H9 (cell line): ENCODE results near the gene CCM2. TPM values are rescaled to one million over a fixed set of nuclear protein-coding genes. Genes with fewer than 3 reads are reported as not detected.

Experiments used
- DNase-seq: peaks from one replicate; pipeline ENCODE4 v3.0.0-alpha.2; 2017
- H2AFZ ChIP-seq: one replicate; pipeline ENCODE4 v1.6.1; 2013; ENCODE audit warnings: mild to moderate bottlenecking, low read length, control low read depth, moderate library complexity
- H2AK5ac ChIP-seq: 2 replicates; pipeline ENCODE4 v1.6.1; 2013; ENCODE audit warnings: low read length, control low read depth, mixed read lengths; ENCODE audit not compliant: insufficient read length
- H2BK120ac ChIP-seq: one replicate; pipeline ENCODE4 v1.6.1; 2013; ENCODE audit warnings: low read depth, mild to moderate bottlenecking, low read length, control low read depth, inconsistent platforms; ENCODE audit not compliant: poor library complexity, severe bottlenecking
- H2BK12ac ChIP-seq: 2 replicates; pipeline ENCODE4 v1.6.1; 2013; ENCODE audit warnings: low read length, control low read depth, mixed read lengths, low read depth; ENCODE audit not compliant: insufficient read length
- H2BK15ac ChIP-seq: 2 replicates; pipeline ENCODE4 v1.6.1; 2013; ENCODE audit warnings: low read depth, low read length, control low read depth
- H2BK20ac ChIP-seq: one replicate; pipeline ENCODE4 v1.6.1; 2013; ENCODE audit warnings: low read depth, mild to moderate bottlenecking, low read length, control low read depth, inconsistent platforms; ENCODE audit not compliant: poor library complexity, severe bottlenecking
- H2BK5ac ChIP-seq: 2 replicates; pipeline ENCODE4 v1.6.1; 2013; ENCODE audit warnings: low read length, control low read depth, mixed read lengths; ENCODE audit not compliant: insufficient read length
- H3K14ac ChIP-seq: 2 replicates; pipeline ENCODE4 v1.6.1; 2013; ENCODE audit warnings: low read length, control low read depth; ENCODE audit not compliant: insufficient read depth
- H3K18ac ChIP-seq: 2 replicates; pipeline ENCODE4 v1.6.1; 2013; ENCODE audit warnings: low read depth, mild to moderate bottlenecking, mixed read lengths, low read length, control low read depth; ENCODE audit not compliant: insufficient read length
- H3K23ac ChIP-seq: 2 replicates; pipeline ENCODE4 v1.6.1; 2013; ENCODE audit warnings: low read length, control low read depth, mixed read lengths, low read depth; ENCODE audit not compliant: insufficient read length
- H3K23me2 ChIP-seq: 2 replicates; pipeline ENCODE4 v1.6.1; 2013; ENCODE audit warnings: low read depth, mild to moderate bottlenecking, mixed read lengths, low read length, control low read depth; ENCODE audit not compliant: insufficient read length, poor library complexity, severe bottlenecking
- H3K27ac ChIP-seq: 2 replicates; pipeline ENCODE4 v1.5.1; 2013; ENCODE audit warnings: low read length, control low read depth, mixed read lengths, low read depth; ENCODE audit not compliant: insufficient read length
- H3K27me3 ChIP-seq: 2 replicates; pipeline ENCODE4 v1.6.1; 2013; ENCODE audit warnings: low read length, control low read depth, inconsistent platforms; ENCODE audit not compliant: insufficient read depth
- H3K4ac ChIP-seq: 2 replicates; pipeline ENCODE4 v1.6.1; 2013; ENCODE audit warnings: low read depth, mild to moderate bottlenecking, control low read depth, inconsistent platforms, low read length, moderate library complexity
- H3K4me1 ChIP-seq: 2 replicates; pipeline ENCODE4 v1.6.1; 2013; ENCODE audit warnings: low read length, control low read depth, inconsistent platforms; ENCODE audit not compliant: insufficient read depth
- H3K4me2 ChIP-seq: 2 replicates; pipeline ENCODE4 v1.6.1; 2013; ENCODE audit warnings: low read length, control low read depth, mixed read lengths; ENCODE audit not compliant: insufficient read length, insufficient read depth
- H3K56ac ChIP-seq: 2 replicates; pipeline ENCODE4 v1.6.1; 2013; ENCODE audit warnings: low read depth, mild to moderate bottlenecking, mixed read lengths, low read length, control low read depth; ENCODE audit not compliant: insufficient read length
- H3K79me1 ChIP-seq: 2 replicates; pipeline ENCODE4 v1.6.1; 2013; ENCODE audit warnings: low read depth, mild to moderate bottlenecking, moderate library complexity, low read length, control low read depth, inconsistent platforms; ENCODE audit not compliant: insufficient read depth, poor library complexity, severe bottlenecking
- H3K79me2 ChIP-seq: 2 replicates; pipeline ENCODE4 v1.6.1; 2013; ENCODE audit warnings: low read length, control low read depth, inconsistent platforms; ENCODE audit not compliant: insufficient read depth
- H3K9ac ChIP-seq: 2 replicates; pipeline ENCODE4 v1.6.1; 2013; ENCODE audit warnings: low read length, control low read depth, mixed read lengths; ENCODE audit not compliant: insufficient read length; ENCODE audit errors: extremely low read depth
- H3K9me3 ChIP-seq: one replicate; pipeline ENCODE4 v1.6.1; 2013; ENCODE audit warnings: low read depth, low read length, inconsistent platforms; ENCODE audit not compliant: control insufficient read depth
- H3T11ph ChIP-seq: one replicate; pipeline ENCODE4 v1.6.1; 2013; ENCODE audit warnings: mild to moderate bottlenecking, low read length, control low read depth, inconsistent platforms
- H4K20me1 ChIP-seq: one replicate; pipeline ENCODE4 v1.6.1; 2013; ENCODE audit not compliant: control insufficient read depth, insufficient read length, insufficient read depth
- H4K5ac ChIP-seq: 2 replicates; pipeline ENCODE4 v1.6.1; 2013; ENCODE audit warnings: low read depth, mild to moderate bottlenecking, mixed read lengths, low read length, control low read depth; ENCODE audit not compliant: insufficient read length
- H4K8ac ChIP-seq: replicated peaks from 2 replicates; pipeline ENCODE4 v1.6.1; 2013; ENCODE audit warnings: low read length, control low read depth, mixed read lengths, low read depth; ENCODE audit not compliant: insufficient read length
- H4K91ac ChIP-seq: 2 replicates; pipeline ENCODE4 v1.6.1; 2013; ENCODE audit warnings: low read depth, mild to moderate bottlenecking, moderate library complexity, mixed read lengths, low read length, control low read depth; ENCODE audit not compliant: insufficient read length
- H3K27ac Mint-ChIP-seq, 3 experiments: 2 replicates in 2 of 3; 3 replicates in 1 of 3; pipeline ENCODE4 v1.8.0; 2020 to 2021; ENCODE audit warnings: mixed read lengths in 3 of 3, mild to moderate bottlenecking in 1 of 3, moderate library complexity in 1 of 3
- H3K27me3 Mint-ChIP-seq: 2 replicates; pipeline ENCODE4 v1.8.0; 2021; ENCODE audit warnings: low read depth, mild to moderate bottlenecking, moderate library complexity, mixed read lengths
- H3K36me3 Mint-ChIP-seq, 3 experiments: 2 replicates in 2 of 3; 3 replicates in 1 of 3; pipeline ENCODE4 v1.8.0; 2020 to 2021; ENCODE audit warnings: low read depth in 3 of 3, mixed read lengths in 3 of 3; ENCODE audit not compliant: insufficient read depth in 1 of 3
- H3K4me1 Mint-ChIP-seq, 2 experiments: 2 replicates each; pipeline ENCODE4 v1.8.0; 2020; ENCODE audit warnings: mixed read lengths in 2 of 2
- H3K4me3 Mint-ChIP-seq, 2 experiments: 2 replicates in 1 of 2; 3 replicates in 1 of 2; pipeline ENCODE4 v1.8.0; 2020 to 2021; ENCODE audit warnings: mild to moderate bottlenecking in 2 of 2, mixed read lengths in 2 of 2, moderate library complexity in 1 of 2
- H3K9me3 Mint-ChIP-seq, 2 experiments: 2 replicates in 1 of 2; 3 replicates in 1 of 2; pipeline ENCODE4 v1.8.0; 2020; ENCODE audit warnings: mild to moderate bottlenecking in 2 of 2, mixed read lengths in 2 of 2, moderate library complexity in 1 of 2
- WGBS: extraction: QIAGEN DNeasy Blood & Tissue Kit; methylation state at CpG from one replicate; pipeline ENCODE4 v1.1.7; 2013; ENCODE audit warnings: missing lambda C conversion rate, low lambda C conversion rate, mixed read lengths; ENCODE audit not compliant: insufficient read length; ENCODE audit errors: extremely low coverage; 5-methylcytosine and 5-hydroxymethylcytosine counted together
- total RNA-seq: library from RNA; stranded (reverse); gene quantifications from 2 replicates; pipeline ENCODE4 v1.2.1, GENCODE V29; 2021
- TF ChIP-seq, protein P1 (sequence below): fragments of 200-600 bp; sonication (generic); conservative IDR thresholded peaks from 3 replicates; pipeline ENCODE4 v1.8.0; 2021; ENCODE audit warnings: antibody characterized with exemption, mild to moderate bottlenecking

Gene CCM2
- total RNA-seq, 1 experiment from 2014 or later, result 30.4 TPM

DNA sequence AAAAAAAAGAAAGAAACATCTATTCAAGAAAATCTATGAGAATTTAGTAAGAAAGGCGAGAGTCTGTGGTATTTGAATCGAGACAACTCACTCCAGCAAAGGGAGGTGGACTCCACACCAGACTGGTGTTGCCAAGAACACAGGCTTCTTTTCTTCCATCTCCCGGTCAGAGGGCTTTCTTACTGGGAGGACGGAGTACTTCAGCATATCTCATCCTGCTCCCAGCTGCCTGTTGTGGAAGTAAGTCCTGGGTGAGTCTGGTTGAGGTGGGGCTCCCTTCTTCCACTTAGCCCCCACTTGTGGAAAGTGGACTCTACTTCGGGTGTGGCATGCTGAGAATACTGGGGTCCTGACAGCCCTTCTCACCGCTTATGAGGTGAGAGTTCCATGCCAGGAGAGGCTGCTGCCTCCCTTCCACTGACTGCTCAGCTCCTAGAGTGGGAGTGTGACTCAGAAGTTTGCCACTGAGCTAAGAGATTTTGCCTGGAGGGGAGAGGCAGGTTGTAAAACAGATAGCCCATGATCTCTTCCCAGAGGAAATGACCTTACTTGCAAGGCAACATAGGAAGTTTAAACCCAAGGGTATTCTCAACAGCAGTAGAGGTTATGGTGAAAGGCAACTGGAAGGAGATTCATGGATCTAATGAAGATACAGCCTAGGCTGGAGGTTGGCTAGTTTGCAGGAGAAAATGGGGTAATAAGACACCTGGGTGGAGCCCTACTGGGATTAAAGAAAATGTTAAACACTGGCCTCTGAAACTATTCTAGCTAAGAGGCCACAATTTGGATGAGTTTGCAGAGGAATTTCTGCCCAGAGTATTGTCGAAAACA is 92.3 kb downstream of the CCM2 start:
- Histone ChIP-seq H2BK12ac (no peak overlapping the region), H3K56ac (no peak overlapping the region), H3K23me2 (no peaks in the 10 kb centered on the region), H2BK20ac (no peak overlapping the region), H2AFZ (peak overlapping the region; percentile 46), H3K27ac (no peak overlapping the region), H2BK15ac (no peak overlapping the region), H4K8ac (no peak overlapping the region), H2BK5ac (no peak overlapping the region), H4K91ac (no peak overlapping the region), H3K23ac (no peak overlapping the region), H3K9me3 (no peaks in the 10 kb centered on the region), H3K79me1 (no peaks in the 10 kb centered on the region), H3K9ac (no peak overlapping the region), H3K79me2 (no peaks in the 10 kb centered on the region), H3K27me3 (no peaks in the 10 kb centered on the region), H3K18ac (peak overlapping the region; percentile 30), H3K14ac (no peak overlapping the region), H4K5ac (no peak overlapping the region), H4K20me1 (no peaks in the 10 kb centered on the region), H3K4ac (no peak overlapping the region), H3K4me1 (peaks cover 3% of the 10 kb centered on the region; the same call in 1 of the 2 replicates), H2AK5ac (no peak overlapping the region), H2BK120ac (no peak overlapping the region), H3T11ph (no peak overlapping the region), H3K4me2 (no peak overlapping the region)
- no peak for DNase-seq
- Mint-ChIP-seq H3K27me3 (peaks cover 22% of the 10 kb centered on the region), H3K9me3 (peaks cover 2% of the 10 kb centered on the region in 2 experiments; a peak in 2 of 5 replicates), H3K27ac (peak overlapping the region in 1 of 3 experiments; percentile 34; a peak in 1 of 7 replicates), H3K4me1 (peaks cover 14 to 15% of the 10 kb centered on the region in 2 experiments), H3K4me3 (no peak overlapping the region), H3K36me3 (no peaks in the 10 kb centered on the region; a peak in 1 of 7 replicates)
- no CpG with 5 or more reads among the region's 7 CpGs for WGBS
- TF ChIP-seq, protein P1, sequence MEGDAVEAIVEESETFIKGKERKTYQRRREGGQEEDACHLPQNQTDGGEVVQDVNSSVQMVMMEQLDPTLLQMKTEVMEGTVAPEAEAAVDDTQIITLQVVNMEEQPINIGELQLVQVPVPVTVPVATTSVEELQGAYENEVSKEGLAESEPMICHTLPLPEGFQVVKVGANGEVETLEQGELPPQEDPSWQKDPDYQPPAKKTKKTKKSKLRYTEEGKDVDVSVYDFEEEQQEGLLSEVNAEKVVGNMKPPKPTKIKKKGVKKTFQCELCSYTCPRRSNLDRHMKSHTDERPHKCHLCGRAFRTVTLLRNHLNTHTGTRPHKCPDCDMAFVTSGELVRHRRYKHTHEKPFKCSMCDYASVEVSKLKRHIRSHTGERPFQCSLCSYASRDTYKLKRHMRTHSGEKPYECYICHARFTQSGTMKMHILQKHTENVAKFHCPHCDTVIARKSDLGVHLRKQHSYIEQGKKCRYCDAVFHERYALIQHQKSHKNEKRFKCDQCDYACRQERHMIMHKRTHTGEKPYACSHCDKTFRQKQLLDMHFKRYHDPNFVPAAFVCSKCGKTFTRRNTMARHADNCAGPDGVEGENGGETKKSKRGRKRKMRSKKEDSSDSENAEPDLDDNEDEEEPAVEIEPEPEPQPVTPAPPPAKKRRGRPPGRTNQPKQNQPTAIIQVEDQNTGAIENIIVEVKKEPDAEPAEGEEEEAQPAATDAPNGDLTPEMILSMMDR, result no peak
